Subcutaneous adipose tissue (tissue), 4 donors: ENCODE results near the gene IGF1R. TPM values are rescaled to one million over a fixed set of nuclear protein-coding genes. Genes with fewer than 3 reads are reported as not detected.

ENCODE experiments used
- CTCF ChIP-seq: fragments of 450-650 bp; IDR thresholded peaks from one replicate; pipeline ENCODE4 v1.5.1; 2016; ENCODE audit warnings: low read depth, mild to moderate bottlenecking, control low read depth, antibody characterized with exemption, moderate library complexity
- total RNA-seq, 4 donors: library from RNA; depleted of rRNA; stranded (reverse); fragments of >200 nt; gene quantifications; one replicate each; pipeline ENCODE4 v1.1.0, GENCODE V29; 2016

The IGF1R gene
- total RNA-seq, 4 donors from 2014 or later, result 27.4 to 53.7 (median 49.7) TPM

- no peak for TF ChIP-seq CTCF
These were observed 289.2 kb downstream of the IGF1R start for GRCh38 chr15:98937413-98938104.

GRCh38 chr15:98938105-98938417, 289.7 kb downstream of the IGF1R start:
- no peak for TF ChIP-seq CTCF

GRCh38 chr15:98938799-98939198, 290.5 kb downstream of the IGF1R start:
- TF ChIP-seq CTCF, result no peak

- TF ChIP-seq CTCF, result no peak
These were observed 291.2 kb downstream of the IGF1R start for GRCh38 chr15:98939311-98940080.

- TF ChIP-seq CTCF, result no peak
These were observed 293.4 kb downstream of the IGF1R start for GRCh38 chr15:98941595-98942255.

GRCh38 chr15:98942431-98942830, 294.1 kb downstream of the IGF1R start:
- no peak for TF ChIP-seq CTCF

- TF ChIP-seq CTCF, result no peak
These were observed 294.7 kb downstream of the IGF1R start for GRCh38 chr15:98943051-98943508.
